Hematopoietic multipotent progenitor cell treated with erythropoietin and hydrocortisone succinate and interleukin-3 and kit ligand, for 15 days (in vitro differentiated cells): Measurements from ENCODE around the gene BRAF.
"Not testable (repeated sequence)": the region's sequence is repeated elsewhere in the genome, so short reads cannot be mapped to it uniquely, and the experiment has no call there.

Source experiments
- DNase-seq: peaks from one replicate; pipeline ENCODE4 v3.0.0-alpha.2; 2015; ENCODE audit warnings: low spot score

The BRAF gene

DNA sequence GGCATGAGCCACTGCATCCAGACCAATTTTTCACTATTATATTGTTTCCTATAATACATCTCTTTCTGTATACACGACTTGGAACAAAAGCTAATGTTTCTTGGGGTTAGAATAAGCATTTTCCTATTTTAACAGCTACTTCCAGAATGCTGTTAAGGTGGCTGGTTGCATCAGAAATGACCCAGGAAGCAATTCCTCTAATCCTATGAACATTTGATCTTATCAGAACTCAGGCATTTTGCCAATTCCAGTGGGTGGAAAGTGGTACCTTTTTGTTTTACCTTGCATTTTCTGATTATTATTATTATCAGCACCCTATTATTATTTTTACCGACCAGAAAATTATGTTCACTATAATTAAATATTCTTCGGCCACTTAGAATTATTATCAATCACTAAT lies 154.9 kb downstream of the BRAF start:
- DNase-seq = no peak

GRCh38 chr7:140767418-140767817 lies 157.3 kb downstream of the BRAF start:
- no peak for DNase-seq

DNA sequence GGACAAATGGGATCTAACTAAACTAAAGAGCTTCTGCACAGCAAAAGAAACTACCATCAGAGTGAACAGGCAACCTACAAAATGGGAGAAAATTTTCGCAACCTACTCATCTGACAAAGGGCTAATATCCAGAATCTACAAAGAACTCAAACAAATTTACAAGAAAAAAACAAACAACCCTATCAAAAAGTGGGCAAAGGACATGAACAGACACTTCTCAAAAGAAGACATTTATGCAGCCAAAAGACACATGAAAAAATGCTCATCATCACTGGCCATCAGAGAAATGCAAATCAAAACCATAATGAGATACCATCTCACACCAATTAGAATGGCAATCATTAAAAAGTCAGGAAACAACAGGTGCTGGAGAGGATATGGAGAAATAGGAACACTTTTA lies 159.3 kb downstream of the BRAF start:
- not testable (repeated sequence) for DNase-seq

GRCh38 chr7:140763166-140763565 lies 161.6 kb downstream of the BRAF start:
- not testable (repeated sequence) for DNase-seq

DNA sequence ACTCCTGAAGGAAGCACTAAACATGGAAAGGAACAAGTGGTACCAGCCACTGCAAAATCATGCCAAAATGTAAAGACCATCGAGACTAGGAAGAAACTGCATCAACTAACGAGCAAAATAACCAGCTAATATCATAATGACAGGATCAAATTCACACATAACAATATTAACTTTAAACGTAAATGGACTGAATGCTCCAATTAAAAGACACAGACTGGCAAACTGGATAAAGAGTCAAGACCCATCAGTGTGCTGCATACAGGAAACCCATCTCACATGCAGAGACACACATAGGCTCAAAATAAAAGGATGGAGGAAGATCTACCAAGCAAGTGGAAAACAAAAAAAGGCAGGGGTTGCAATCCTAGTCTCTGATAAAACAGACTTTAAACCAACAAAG lies 163.4 kb downstream of the BRAF start:
- not testable (repeated sequence) for DNase-seq

DNA sequence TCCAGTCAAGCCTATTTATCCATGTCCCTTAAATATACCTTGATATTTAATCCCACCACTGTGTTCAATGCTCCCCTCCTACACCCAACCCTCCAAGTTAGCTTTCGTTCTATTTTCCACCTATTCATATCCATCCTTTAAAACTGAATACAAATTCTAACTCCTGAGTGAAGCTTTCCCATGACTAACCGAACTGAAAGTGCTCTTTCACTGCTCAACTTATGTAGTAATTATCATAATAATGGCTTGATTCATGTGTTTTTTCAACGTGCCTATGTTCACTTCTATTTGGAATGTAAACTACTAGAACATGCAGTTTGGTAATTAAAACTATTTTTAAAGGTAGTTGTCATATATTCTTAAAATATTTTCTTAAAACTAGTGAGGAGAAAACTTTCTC lies 170.2 kb downstream of the BRAF start:
- no peak for DNase-seq

DNA sequence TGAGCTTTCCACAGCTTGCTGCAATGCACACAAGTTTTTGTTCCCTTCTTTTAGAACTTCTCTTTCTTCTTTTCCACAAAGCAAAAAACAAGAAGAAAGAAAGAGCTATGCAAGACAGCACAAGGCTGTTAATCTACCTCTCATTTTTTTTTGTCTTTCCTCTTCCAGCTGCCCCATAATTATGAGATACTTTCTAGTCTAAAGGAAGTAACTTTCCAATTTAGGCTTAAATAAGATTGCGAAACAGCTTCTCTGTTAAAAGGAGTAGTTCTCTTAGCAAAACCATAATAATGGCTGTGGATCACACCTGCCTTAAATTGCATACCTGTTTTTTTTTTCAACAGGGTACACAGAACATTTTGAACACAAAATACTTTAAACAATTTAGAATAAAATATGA lies 172.2 kb downstream of the BRAF start:
- no peak for DNase-seq

- no peak for DNase-seq
Measured at GRCh38 chr7:140746751-140747150, 178.0 kb downstream of the BRAF start.

DNA sequence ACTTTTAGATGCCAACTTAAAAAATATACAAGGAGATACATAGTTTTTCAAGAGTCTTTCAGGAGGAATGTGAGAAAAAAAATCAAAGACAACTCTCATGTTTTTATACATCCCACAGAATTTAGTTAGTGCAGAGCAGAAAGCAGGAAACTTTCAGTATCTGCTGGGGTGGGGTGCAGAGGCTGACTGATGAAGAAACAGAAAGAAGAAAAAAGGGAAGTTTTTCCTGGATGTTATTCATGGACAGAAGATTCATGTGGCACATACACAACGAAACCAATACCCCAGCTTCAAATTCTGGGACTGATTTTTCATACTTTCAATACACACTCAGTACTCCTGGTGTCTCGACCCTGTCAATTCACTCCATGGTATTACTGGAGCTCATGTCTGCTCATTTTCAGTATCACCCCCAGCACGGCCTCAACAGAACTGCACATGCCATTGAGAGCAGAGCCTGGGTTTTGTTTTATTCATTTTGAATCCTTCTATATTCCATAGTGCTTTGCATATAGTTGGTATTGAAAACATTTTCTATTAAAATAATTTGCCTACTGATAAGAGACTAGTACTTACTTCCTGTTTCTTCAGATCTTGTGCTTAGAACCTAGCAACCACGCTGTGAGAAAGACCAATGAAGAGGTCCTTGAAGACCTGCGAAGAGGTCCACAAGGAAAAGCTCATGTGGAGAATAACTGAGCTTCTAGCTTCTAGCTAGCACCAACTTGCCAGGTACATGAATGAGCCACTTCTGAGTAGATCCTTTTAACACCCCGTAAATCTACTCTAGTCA lies 179.3 kb downstream of the BRAF start:
- no peak for DNase-seq

- no peak for DNase-seq
Measured at GRCh38 chr7:140744005-140744404, 180.7 kb downstream of the BRAF start.

DNA sequence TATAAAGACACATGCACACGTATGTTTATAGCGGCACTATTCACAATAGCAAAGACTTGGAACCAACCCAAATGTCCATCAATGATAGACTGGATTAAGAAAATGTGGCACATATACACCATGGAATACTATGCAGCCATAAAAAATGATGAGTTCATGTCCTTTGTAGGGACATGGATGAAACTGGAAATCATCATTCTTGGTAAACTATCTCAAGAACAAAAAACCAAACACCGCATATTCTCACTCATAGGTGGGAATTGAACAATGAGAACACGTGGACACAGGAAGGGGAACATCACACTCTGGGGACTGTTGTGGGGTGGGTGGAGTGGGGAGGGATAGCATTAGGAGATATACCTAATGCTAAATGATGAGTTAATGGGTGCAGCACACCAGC lies 181.5 kb downstream of the BRAF start:
- DNase-seq = not testable (repeated sequence)

DNA sequence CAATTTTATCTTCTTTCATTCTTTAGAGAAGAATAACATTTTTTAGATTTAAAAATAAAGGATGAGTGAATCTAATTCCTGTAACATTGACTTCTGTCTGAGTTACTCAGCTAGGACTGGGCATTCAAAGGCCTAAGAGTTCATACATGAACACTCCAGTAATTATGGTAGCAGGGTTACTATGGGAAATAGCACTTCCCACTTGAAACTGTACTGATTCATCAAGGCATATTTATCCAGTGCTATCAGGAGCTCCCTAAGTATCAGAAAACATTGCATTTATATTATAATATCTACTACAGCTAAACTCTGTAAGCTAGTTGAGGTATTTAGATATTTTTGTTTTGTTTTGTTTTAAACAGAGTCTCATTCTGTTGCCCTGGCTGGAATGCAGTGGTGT lies 186.4 kb downstream of the BRAF start:
- DNase-seq = no peak

DNA sequence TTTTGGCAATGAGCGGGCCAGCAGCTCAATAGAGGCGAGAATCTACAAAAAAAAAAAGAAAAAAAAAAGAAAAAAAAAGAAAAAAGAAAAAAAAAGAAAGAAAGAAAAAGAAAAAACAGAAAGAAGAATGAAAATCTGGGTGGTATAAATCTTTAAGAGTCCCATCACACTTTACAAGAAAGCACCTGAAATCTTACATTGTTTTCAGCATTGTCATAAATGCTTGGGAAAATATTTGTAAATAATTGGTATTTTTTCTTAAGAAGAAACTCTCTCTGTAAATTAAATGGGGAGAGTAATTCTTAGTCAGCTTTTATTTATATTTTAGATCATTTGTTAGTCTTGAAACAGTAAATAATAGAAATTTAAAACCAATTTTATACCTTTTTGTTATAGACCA lies 190.0 kb downstream of the BRAF start:
- no peak for DNase-seq

- no peak for DNase-seq
Measured at GRCh38 chr7:140734096-140734495, 190.6 kb downstream of the BRAF start.

- DNase-seq = no peak
Measured at GRCh38 chr7:140732416-140732815, 192.3 kb downstream of the BRAF start.

GRCh38 chr7:140726281-140726680 lies 198.4 kb downstream of the BRAF start:
- no peak for DNase-seq

- no peak for DNase-seq
Measured at GRCh38 chr7:140724706-140725105, 200.0 kb downstream of the BRAF start.

DNA sequence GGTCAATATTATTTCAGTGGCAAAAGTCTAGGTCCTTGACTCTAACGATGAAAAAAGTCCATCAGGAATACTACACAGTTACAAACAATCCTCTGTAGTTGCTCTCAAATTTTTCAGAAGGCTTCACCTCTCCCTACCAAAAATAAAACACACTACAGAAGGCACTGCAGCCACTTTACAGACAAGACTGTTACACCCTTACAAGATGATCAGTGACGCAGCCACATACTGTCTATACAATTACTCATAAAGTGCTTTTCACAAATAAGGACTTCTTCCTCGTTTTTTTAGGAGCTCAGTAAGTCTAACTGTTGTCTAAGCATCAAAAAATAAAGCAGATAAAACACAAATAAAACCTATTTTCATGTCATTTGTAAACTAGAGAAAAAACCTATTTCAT lies 201.2 kb downstream of the BRAF start:
- no peak for DNase-seq

GRCh38 chr7:140723006-140723405 lies 201.7 kb downstream of the BRAF start:
- no peak for DNase-seq

- no peak for DNase-seq
Measured at GRCh38 chr7:140722254-140722653, 202.5 kb downstream of the BRAF start.

- no peak for DNase-seq
Measured at GRCh38 chr7:140719721-140720120, 205.0 kb downstream of the BRAF start.

- no peak for DNase-seq
Measured at GRCh38 chr7:140714331-140715040, 210.2 kb downstream of the BRAF start.

- not testable (repeated sequence) for DNase-seq
Measured at GRCh38 chr7:140712392-140712791, 212.3 kb downstream of the BRAF start.

GRCh38 chr7:140708764-140709163 lies 216.0 kb downstream of the BRAF start:
- not testable (repeated sequence) for DNase-seq
